NCI-H82 treated with DMSO at 0.1 percent for 48 hours (cell line): ENCODE measurements around the gene ZNF831.

Source experiments
- DNase-seq: peaks from one replicate; lab custom pipeline; 2025; ENCODE audit not compliant: unreplicated experiment; lab: John Stamatoyannopoulos, UW

ZNF831 gene

GRCh38 chr20:59301343-59302007, 137.9 kb downstream of the ZNF831 start:
- DNase-seq, result no peak

- DNase-seq, result no peak
Observed at GRCh38 chr20:59305908-59306655, 142.5 kb downstream of the ZNF831 start.

GRCh38 chr20:59307270-59307669, 143.6 kb downstream of the ZNF831 start:
- no peak for DNase-seq
